GM19467 (cell line): ENCODE results near the gene MYOF.
"Not testable (repeated sequence)": the region's sequence is repeated elsewhere in the genome, so short reads cannot be mapped to it uniquely, and the experiment has no call there.

Experiments used
- ATAC-seq: cut with Tn5 transposase; IDR thresholded peaks from one replicate; pipeline ENCODE4 v1.9.1; 2021; ENCODE audit warnings: mild to moderate bottlenecking, moderate library complexity; ENCODE audit not compliant: unreplicated experiment

The MYOF gene

GRCh38 chr10:93363891-93364648 is 118.1 kb downstream of the MYOF start:
- ATAC-seq = no peak

GRCh38 chr10:93358398-93358797 is 123.7 kb downstream of the MYOF start:
- not testable (repeated sequence) for ATAC-seq

GRCh38 chr10:93357680-93358079 is 124.5 kb downstream of the MYOF start:
- no peak for ATAC-seq

GRCh38 chr10:93356516-93356915 is 125.6 kb downstream of the MYOF start:
- no peak for ATAC-seq

GRCh38 chr10:93352638-93353383 is 129.3 kb downstream of the MYOF start:
- ATAC-seq = no peak

- no peak for ATAC-seq
Observed at GRCh38 chr10:93346694-93347093, 135.4 kb downstream of the MYOF start.

GRCh38 chr10:93346108-93346507 is 136.0 kb downstream of the MYOF start:
- ATAC-seq = no peak

GRCh38 chr10:93344691-93345090 is 137.4 kb downstream of the MYOF start:
- ATAC-seq = no peak

- no peak for ATAC-seq
Observed at GRCh38 chr10:93342921-93343320, 139.2 kb downstream of the MYOF start.

GRCh38 chr10:93342366-93342765 is 139.8 kb downstream of the MYOF start:
- no peak for ATAC-seq

- ATAC-seq = no peak
Observed at GRCh38 chr10:93337309-93337721, 144.8 kb downstream of the MYOF start.

GRCh38 chr10:93336678-93337077 is 145.5 kb downstream of the MYOF start:
- ATAC-seq = no peak

GRCh38 chr10:93336110-93336509 is 146.0 kb downstream of the MYOF start:
- no peak for ATAC-seq

- no peak for ATAC-seq
Observed at GRCh38 chr10:93334901-93335327, 147.2 kb downstream of the MYOF start.

- no peak for ATAC-seq
Observed at GRCh38 chr10:93334181-93334580, 148.0 kb downstream of the MYOF start.

GRCh38 chr10:93333278-93333978 is 148.7 kb downstream of the MYOF start:
- no peak for ATAC-seq

GRCh38 chr10:93330824-93331223 is 151.3 kb downstream of the MYOF start:
- ATAC-seq = no peak

- no peak for ATAC-seq
Observed at GRCh38 chr10:93319896-93320295, 162.2 kb downstream of the MYOF start.

GRCh38 chr10:93319096-93319495 is 163.0 kb downstream of the MYOF start:
- no peak for ATAC-seq

GRCh38 chr10:93315246-93315645 is 166.9 kb downstream of the MYOF start:
- no peak for ATAC-seq

- not testable (repeated sequence) for ATAC-seq
Observed at GRCh38 chr10:93314656-93315055, 167.5 kb downstream of the MYOF start.

GRCh38 chr10:93313798-93314197 is 168.3 kb downstream of the MYOF start:
- no peak for ATAC-seq
